HepG2 (cell line): ENCODE measurements around the gene SPHK1.
A peak's percentile ranks its signal among the peaks of the same experiment; 100 is the strongest.

ENCODE experiments used
- ETV5 ChIP-seq: IDR thresholded peaks from 2 replicates; pipeline ENCODE4 v1.6.1; 2018; ENCODE audit warnings: missing biosample characterization, missing genetic modification reagents, inconsistent platforms, borderline replicate concordance
- SP1 ChIP-seq, 2 experiments: fragments of 450-650 bp in 1 of 2; sonication (generic) in 1 of 2; formaldehyde crosslinking in 1 of 2; IDR thresholded peaks; 2 replicates each; pipeline versions ENCODE4 v1.4.0 to v1.6.1; 2016 to 2020; ENCODE audit warnings: missing genetic modification reagents in 1 of 2
- TF ChIP-seq, protein P1 (sequence below): sonication (generic); formaldehyde crosslinking; IDR thresholded peaks from 2 replicates; pipeline ENCODE4 v1.5.0; 2020; ENCODE audit warnings: mild to moderate bottlenecking, missing genetic modification reagents, moderate library complexity

DNA sequence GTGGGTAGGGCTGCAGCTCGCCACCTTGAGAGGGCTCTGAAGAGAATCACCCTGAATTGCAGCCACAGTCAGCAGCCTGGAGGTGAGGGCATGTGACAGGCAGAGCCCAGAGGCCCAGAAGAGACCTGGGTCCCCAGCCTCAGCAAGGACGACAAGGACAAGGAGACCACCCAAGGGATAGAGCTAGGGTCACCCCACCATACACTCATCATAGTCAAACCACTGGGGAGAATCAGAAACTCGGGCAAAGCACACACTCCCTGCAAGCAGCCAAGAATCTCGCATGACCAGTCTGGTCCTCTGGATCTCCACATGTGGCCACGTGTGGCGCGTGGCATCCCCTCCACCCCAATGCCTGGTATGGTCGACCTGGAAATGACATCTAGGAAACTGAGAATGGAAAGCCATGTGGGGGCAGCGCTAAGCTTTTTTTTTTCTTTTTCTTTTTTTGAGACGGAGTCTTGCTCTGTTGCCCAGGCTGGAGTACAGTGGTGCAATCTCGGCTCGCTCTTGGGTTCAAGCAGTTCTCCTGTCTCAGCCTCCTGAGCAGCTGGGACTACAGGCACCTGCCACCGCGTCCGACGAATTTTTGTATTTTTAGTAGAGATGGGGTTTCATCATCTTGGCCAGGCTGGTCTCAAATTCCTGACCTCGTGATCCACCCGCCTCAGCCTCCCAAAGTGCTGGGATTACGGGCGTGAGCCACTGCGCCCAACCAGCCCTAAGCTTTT lies 4.6 kb upstream of the SPHK1 start:
- TF ChIP-seq, protein P1, sequence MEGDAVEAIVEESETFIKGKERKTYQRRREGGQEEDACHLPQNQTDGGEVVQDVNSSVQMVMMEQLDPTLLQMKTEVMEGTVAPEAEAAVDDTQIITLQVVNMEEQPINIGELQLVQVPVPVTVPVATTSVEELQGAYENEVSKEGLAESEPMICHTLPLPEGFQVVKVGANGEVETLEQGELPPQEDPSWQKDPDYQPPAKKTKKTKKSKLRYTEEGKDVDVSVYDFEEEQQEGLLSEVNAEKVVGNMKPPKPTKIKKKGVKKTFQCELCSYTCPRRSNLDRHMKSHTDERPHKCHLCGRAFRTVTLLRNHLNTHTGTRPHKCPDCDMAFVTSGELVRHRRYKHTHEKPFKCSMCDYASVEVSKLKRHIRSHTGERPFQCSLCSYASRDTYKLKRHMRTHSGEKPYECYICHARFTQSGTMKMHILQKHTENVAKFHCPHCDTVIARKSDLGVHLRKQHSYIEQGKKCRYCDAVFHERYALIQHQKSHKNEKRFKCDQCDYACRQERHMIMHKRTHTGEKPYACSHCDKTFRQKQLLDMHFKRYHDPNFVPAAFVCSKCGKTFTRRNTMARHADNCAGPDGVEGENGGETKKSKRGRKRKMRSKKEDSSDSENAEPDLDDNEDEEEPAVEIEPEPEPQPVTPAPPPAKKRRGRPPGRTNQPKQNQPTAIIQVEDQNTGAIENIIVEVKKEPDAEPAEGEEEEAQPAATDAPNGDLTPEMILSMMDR = 0 out of 2 replicates have a peak, but pooled peaks have one; percentile 31
- TF ChIP-seq SP1 (IDR thresholded peaks at IDR 0.05) (no peak), SP1 (CRISPR knock-in tag; IDR thresholded peaks at IDR 0.05) (no peak), ETV5 (CRISPR knock-in tag) (no peak)
